OCI-LY1 (cell line): ENCODE data around the gene ZNF333.

Source experiments
- EZH2 ChIP-seq: fragments of 200-600 bp; sonication (generic), shearing (Covaris generic); IDR thresholded peaks from 2 replicates; pipeline ENCODE4 v1.8.0; 2017; ENCODE audit warnings: borderline replicate concordance, mixed run types, mild to moderate bottlenecking, antibody characterized with exemption, low read length, moderate library complexity, mixed read lengths
- TF ChIP-seq, protein P1 (sequence below): fragments of 200-600 bp; sonication (generic), shearing (Covaris generic); IDR thresholded peaks from 2 replicates; pipeline ENCODE4 v1.5.1; 2017; ENCODE audit warnings: mild to moderate bottlenecking, antibody characterized with exemption, low read length, moderate library complexity, mixed read lengths

- TF ChIP-seq, protein P1, sequence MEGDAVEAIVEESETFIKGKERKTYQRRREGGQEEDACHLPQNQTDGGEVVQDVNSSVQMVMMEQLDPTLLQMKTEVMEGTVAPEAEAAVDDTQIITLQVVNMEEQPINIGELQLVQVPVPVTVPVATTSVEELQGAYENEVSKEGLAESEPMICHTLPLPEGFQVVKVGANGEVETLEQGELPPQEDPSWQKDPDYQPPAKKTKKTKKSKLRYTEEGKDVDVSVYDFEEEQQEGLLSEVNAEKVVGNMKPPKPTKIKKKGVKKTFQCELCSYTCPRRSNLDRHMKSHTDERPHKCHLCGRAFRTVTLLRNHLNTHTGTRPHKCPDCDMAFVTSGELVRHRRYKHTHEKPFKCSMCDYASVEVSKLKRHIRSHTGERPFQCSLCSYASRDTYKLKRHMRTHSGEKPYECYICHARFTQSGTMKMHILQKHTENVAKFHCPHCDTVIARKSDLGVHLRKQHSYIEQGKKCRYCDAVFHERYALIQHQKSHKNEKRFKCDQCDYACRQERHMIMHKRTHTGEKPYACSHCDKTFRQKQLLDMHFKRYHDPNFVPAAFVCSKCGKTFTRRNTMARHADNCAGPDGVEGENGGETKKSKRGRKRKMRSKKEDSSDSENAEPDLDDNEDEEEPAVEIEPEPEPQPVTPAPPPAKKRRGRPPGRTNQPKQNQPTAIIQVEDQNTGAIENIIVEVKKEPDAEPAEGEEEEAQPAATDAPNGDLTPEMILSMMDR, result no peak
- TF ChIP-seq EZH2, result no peak
Measured at GRCh38 chr19:14715841-14716240, 26.0 kb downstream of the ZNF333 start.
